Stimulated activated CD4-positive, alpha-beta T cell treated with anti-CD3 and anti-CD28 coated beads, Interleukin-15, amount 100 ng/mL, for 1 hour (primary cell): Measurements from ENCODE around the gene BHLHE40.

Experiments used
- DNase-seq, 2 donors: peaks; one replicate each; pipeline ENCODE4 v3.0.0-alpha.2; 2020; ENCODE audit warnings: low read depth in 1 of 2, low spot score in 1 of 2

BHLHE40 gene

GRCh38 chr3:4979428-4980228, at the start of gene BHLHE40:
TSS of gene BHLHE40 (plus strand) at chr3:4979437. CDS start at chr3:4979719, 282 bp downstream.
- peak; percentile 14 to 26 for DNase-seq

- DNase-seq = no peak
Observed at GRCh38 chr3:4930501-4930900, 48.7 kb upstream of the BHLHE40 start.

GRCh38 chr3:4934050-4934449, 45.2 kb upstream of the BHLHE40 start:
- no peak for DNase-seq

- no peak for DNase-seq
Observed at GRCh38 chr3:4935347-4935746, 43.9 kb upstream of the BHLHE40 start.

- DNase-seq = no peak
Observed at GRCh38 chr3:4936982-4937614, 42.1 kb upstream of the BHLHE40 start.

- no peak for DNase-seq
Observed at GRCh38 chr3:4938281-4938982, 40.8 kb upstream of the BHLHE40 start.

- DNase-seq = no peak
Observed at GRCh38 chr3:4939276-4939675, 40.0 kb upstream of the BHLHE40 start.

- DNase-seq = no peak
Observed at GRCh38 chr3:4940985-4941384, 38.3 kb upstream of the BHLHE40 start.

GRCh38 chr3:4943549-4943948, 35.7 kb upstream of the BHLHE40 start:
- no peak for DNase-seq

- DNase-seq = no peak
Observed at GRCh38 chr3:4945324-4945723, 33.9 kb upstream of the BHLHE40 start.

- no peak for DNase-seq
Observed at GRCh38 chr3:4947028-4947427, 32.2 kb upstream of the BHLHE40 start.

- DNase-seq = no peak
Observed at GRCh38 chr3:4948395-4948794, 30.8 kb upstream of the BHLHE40 start.

GRCh38 chr3:4949004-4949403, 30.2 kb upstream of the BHLHE40 start:
- DNase-seq = no peak

GRCh38 chr3:4949659-4950058, 29.6 kb upstream of the BHLHE40 start:
- no peak for DNase-seq

GRCh38 chr3:4950351-4950784, 28.9 kb upstream of the BHLHE40 start:
- no peak for DNase-seq

GRCh38 chr3:4950948-4951347, 28.3 kb upstream of the BHLHE40 start:
- DNase-seq = no peak

GRCh38 chr3:4953119-4953518, 26.1 kb upstream of the BHLHE40 start:
- DNase-seq = no peak

- no peak for DNase-seq
Observed at GRCh38 chr3:4954256-4955000, 24.8 kb upstream of the BHLHE40 start.

- DNase-seq = no peak
Observed at GRCh38 chr3:4956099-4956498, 23.1 kb upstream of the BHLHE40 start.

- DNase-seq = no peak
Observed at GRCh38 chr3:4956738-4957137, 22.5 kb upstream of the BHLHE40 start.

GRCh38 chr3:4957978-4958377, 21.3 kb upstream of the BHLHE40 start:
- DNase-seq = no peak
